ENCODE measurements around the gene C6orf89. TPM values are rescaled to one million over a fixed set of nuclear protein-coding genes. Genes with fewer than 3 reads are reported as not detected.

C6orf89 gene
- polyA plus RNA-seq, 3 donors, result 19.2 to 37.5 (median 29.2) TPM

DNA sequence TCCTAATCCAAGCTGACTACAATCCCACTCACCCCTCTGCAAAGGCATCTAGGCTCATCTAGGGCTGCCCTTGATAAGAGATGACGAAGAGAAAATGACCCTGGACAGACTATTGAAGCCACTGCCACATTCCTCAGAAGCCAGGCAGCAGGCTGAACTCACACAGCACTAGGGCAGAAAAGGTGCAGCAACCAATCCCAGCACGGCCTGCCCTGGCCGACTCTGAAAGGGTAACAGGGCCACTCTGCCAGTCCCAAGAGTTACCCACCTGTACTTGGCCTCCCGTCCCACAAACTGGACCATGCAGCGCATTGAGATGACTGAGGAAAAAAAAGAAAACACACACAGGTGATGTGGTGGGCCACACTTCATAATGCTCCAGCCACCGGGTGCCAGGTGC, 91.2 kb downstream of the C6orf89 start:
- H3K9me3 Mint-ChIP-seq, result no peaks in the 10 kb centered on the region
- H3K4me1 Mint-ChIP-seq, result peaks cover 6% of the 10 kb centered on the region
- Histone ChIP-seq H3K4me1 (ENCODE audit: control insufficient read depth in 1 of 2, insufficient read depth in 2 of 2, low read length in 2 of 2) (no peaks in the 10 kb centered on the region), H4K20me1 (ENCODE audit: insufficient read depth, low read length) (peaks cover 89% of the 10 kb centered on the region), H3K4me2 (replicated peaks; ENCODE audit: extremely low read depth, low read length, poor library complexity, severe bottlenecking) (no peak overlapping the region), H3K9me3 (replicated peaks in 1 of 2; ENCODE audit: control insufficient read depth in 1 of 2, insufficient read depth in 1 of 2, low read length in 2 of 2) (no peaks in the 10 kb centered on the region), H3K9ac (ENCODE audit: insufficient read depth, low read length, poor library complexity, severe bottlenecking) (no peak overlapping the region), H2AFZ (ENCODE audit: insufficient read depth, low read depth, low read length, poor library complexity, severe bottlenecking) (no peak overlapping the region), H3K4me3 (replicated peaks in 1 of 3; ENCODE audit: low read depth in 2 of 3, low read length in 3 of 3) (no peak overlapping the region), H3K36me3 (replicated peaks in 1 of 2; ENCODE audit: control insufficient read depth in 1 of 2, insufficient read depth in 2 of 2, low read length in 2 of 2) (peaks cover 96 to 100% of the 10 kb centered on the region in 2 donors), H3K27me3 (ENCODE audit: control insufficient read depth in 2 of 2, insufficient read depth in 2 of 2, low read length in 2 of 2) (no peaks in the 10 kb centered on the region), H3K27ac (ENCODE audit: low read depth in 1 of 2, low read length in 2 of 2) (no peak overlapping the region), H3K79me2 (ENCODE audit: insufficient read depth, low read length) (peaks cover 47% of the 10 kb centered on the region)
- DNase-seq, result no peak
- no peak overlapping the region for H3K4me3 Mint-ChIP-seq
- intact Hi-C loops (cut with micrococcal nuclease), result loop anchor here in 1 of 2 donors (5.0 kb wide), 1 partner anchor 40 kb away; no protein-coding TSS in a partner anchor
- peaks cover 0 to 1% (median 0%) of the 10 kb centered on the region in 3 donors for H3K27me3 Mint-ChIP-seq (ENCODE audit: low read depth in 3 of 3)
- TF ChIP-seq, protein P1, sequence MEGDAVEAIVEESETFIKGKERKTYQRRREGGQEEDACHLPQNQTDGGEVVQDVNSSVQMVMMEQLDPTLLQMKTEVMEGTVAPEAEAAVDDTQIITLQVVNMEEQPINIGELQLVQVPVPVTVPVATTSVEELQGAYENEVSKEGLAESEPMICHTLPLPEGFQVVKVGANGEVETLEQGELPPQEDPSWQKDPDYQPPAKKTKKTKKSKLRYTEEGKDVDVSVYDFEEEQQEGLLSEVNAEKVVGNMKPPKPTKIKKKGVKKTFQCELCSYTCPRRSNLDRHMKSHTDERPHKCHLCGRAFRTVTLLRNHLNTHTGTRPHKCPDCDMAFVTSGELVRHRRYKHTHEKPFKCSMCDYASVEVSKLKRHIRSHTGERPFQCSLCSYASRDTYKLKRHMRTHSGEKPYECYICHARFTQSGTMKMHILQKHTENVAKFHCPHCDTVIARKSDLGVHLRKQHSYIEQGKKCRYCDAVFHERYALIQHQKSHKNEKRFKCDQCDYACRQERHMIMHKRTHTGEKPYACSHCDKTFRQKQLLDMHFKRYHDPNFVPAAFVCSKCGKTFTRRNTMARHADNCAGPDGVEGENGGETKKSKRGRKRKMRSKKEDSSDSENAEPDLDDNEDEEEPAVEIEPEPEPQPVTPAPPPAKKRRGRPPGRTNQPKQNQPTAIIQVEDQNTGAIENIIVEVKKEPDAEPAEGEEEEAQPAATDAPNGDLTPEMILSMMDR (IDR thresholded peaks at IDR 0.05), result no peak
- peak overlapping the region in 2 of 7 donors; percentile 6 to 30 for H3K27ac Mint-ChIP-seq
- peaks cover 90 to 97% of the 10 kb centered on the region in 2 donors for H3K36me3 Mint-ChIP-seq
- 100% methylated on average over 3 of the region's 6 CpGs for WGBS (ENCODE audit: insufficient coverage)

DNA sequence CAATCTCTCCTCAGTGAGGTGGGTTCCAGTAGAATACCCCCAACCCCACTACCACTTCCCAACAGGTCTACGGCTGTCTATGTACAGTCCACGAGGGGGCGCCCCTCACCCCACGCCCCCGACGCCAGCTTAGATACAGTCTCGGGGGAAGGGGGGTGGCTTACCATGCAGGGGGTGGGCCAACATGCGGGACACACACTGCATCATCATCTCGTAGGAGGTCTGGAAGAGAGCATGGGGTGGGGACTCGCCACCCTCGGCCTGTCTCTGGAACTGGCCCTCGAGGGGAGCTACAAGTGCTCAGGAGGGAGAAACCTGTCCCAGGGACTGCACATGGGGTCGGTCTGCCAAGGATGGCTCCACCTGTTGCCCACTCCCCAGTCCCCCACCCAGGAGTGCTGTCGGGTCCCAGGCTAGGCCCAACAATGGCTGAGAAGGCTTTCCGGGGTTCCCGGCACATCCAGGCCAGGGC, 91.8 kb downstream of the C6orf89 start:
- no peak overlapping the region for H3K4me3 ChIP-seq (replicated peaks in 1 of 3; ENCODE audit: low read depth in 2 of 3, low read length in 3 of 3)
- intact Hi-C loops (cut with micrococcal nuclease), result loop anchor here in 1 of 2 donors (5.0 kb wide), 1 partner anchor 40 kb away; no protein-coding TSS in a partner anchor
- peak overlapping the region in 1 of 2 donors; percentile 6 for H3K27ac ChIP-seq (ENCODE audit: low read depth in 1 of 2, low read length in 2 of 2)
- peaks cover 0 to under 1% of the 10 kb centered on the region in 2 donors for H3K4me1 ChIP-seq (ENCODE audit: control insufficient read depth in 1 of 2, insufficient read depth in 2 of 2, low read length in 2 of 2)
- no peaks in the 10 kb centered on the region for H3K27me3 ChIP-seq (ENCODE audit: control insufficient read depth in 2 of 2, insufficient read depth in 2 of 2, low read length in 2 of 2)
- Mint-ChIP-seq H3K4me1 (peaks cover 6% of the 10 kb centered on the region), H3K36me3 (peaks cover 86 to 93% of the 10 kb centered on the region in 2 donors), H3K4me3 (no peak overlapping the region), H3K27me3 (ENCODE audit: low read depth in 3 of 3) (peaks cover 0 to 1% (median 0%) of the 10 kb centered on the region in 3 donors), H3K27ac (peak overlapping the region in 3 of 7 donors; percentile 4 to 32 (median 5)), H3K9me3 (no peaks in the 10 kb centered on the region)
- H3K4me2 ChIP-seq (replicated peaks; ENCODE audit: extremely low read depth, low read length, poor library complexity, severe bottlenecking), result no peak overlapping the region
- no peaks in the 10 kb centered on the region for H3K9me3 ChIP-seq (replicated peaks in 1 of 2; ENCODE audit: control insufficient read depth in 1 of 2, insufficient read depth in 1 of 2, low read length in 2 of 2)
- peaks cover 90 to 95% of the 10 kb centered on the region in 2 donors for H3K36me3 ChIP-seq (replicated peaks in 1 of 2; ENCODE audit: control insufficient read depth in 1 of 2, insufficient read depth in 2 of 2, low read length in 2 of 2)
- no peak overlapping the region for H2AFZ ChIP-seq (ENCODE audit: insufficient read depth, low read depth, low read length, poor library complexity, severe bottlenecking)
- no peak overlapping the region for H3K9ac ChIP-seq (ENCODE audit: insufficient read depth, low read length, poor library complexity, severe bottlenecking)
- DNase-seq, result no peak
- WGBS (ENCODE audit: insufficient coverage), result 92% methylated on average over 9 of the region's 16 CpGs
- TF ChIP-seq, protein P1 (IDR thresholded peaks at IDR 0.05), result peak; percentile 45
- H4K20me1 ChIP-seq (ENCODE audit: insufficient read depth, low read length), result peaks cover 92% of the 10 kb centered on the region
- H3K79me2 ChIP-seq (ENCODE audit: insufficient read depth, low read length), result peaks cover 53% of the 10 kb centered on the region

Other genes with a start within 250 kb of the C6orf89 start
- gene CDKN1A, start 207.2 kb upstream of the C6orf89 start, polyA plus RNA-seq, result 1,000 to 10,000 TPM in 1 of 3 donors, 100 to 1,000 TPM in 2; 117 to 1,223 (median 144) TPM
- 10 to 100 TPM in 1 of 3 donors, 1 to 10 TPM in 2; 1.5 to 18.0 (median 1.9) TPM for gene RAB44, start 188.1 kb upstream of the C6orf89 start, polyA plus RNA-seq
- under 1 TPM; 0.47 to 0.85 (median 0.82) TPM for gene CPNE5, start 46.5 kb upstream of the C6orf89 start, polyA plus RNA-seq
- 1 to 10 TPM; 2.0 to 7.6 (median 5.9) TPM for gene PPIL1, start 11.1 kb upstream of the C6orf89 start, polyA plus RNA-seq
- under 1 TPM in 1 of 3 donors, not detected in 2; 0.22 TPM for gene PI16, start 68.8 kb downstream of the C6orf89 start, polyA plus RNA-seq
- gene MTCH1, start 100.2 kb downstream of the C6orf89 start, polyA plus RNA-seq, result 100 to 1,000 TPM; 111 to 118 (median 111) TPM
- gene FGD2, start 119.7 kb downstream of the C6orf89 start, polyA plus RNA-seq, result 100 to 1,000 TPM in 1 of 3 donors, 10 to 100 TPM in 2; 25.3 to 356 (median 50.0) TPM

Measured in CD14-positive monocyte (primary cell).